COLO829 (cell line): ENCODE measurements around the gene DCTN3.
A peak's percentile ranks its signal among the peaks of the same experiment; 100 is the strongest.

Source experiments
- DNase-seq: peaks from one replicate; pipeline ENCODE4 v3.0.0; 2012; ENCODE audit warnings: low spot score

The DCTN3 gene

GRCh38 chr9:34620061-34620994 lies at the start of gene DCTN3:
Gene DCTN3 (minus strand): TSS chr9:34620495. CDS start chr9:34620464, 31 bp downstream.
- DNase-seq = peak; percentile 97

- DNase-seq = peak; percentile 99
These were observed 45.3 kb upstream of the DCTN3 start for GRCh38 chr9:34665381-34666250.

GRCh38 chr9:34665067-34665380 lies 44.7 kb upstream of the DCTN3 start:
- DNase-seq = no peak

GRCh38 chr9:34664281-34665066 lies 44.2 kb upstream of the DCTN3 start:
- DNase-seq = peak; percentile 89

- DNase-seq = no peak
These were observed 43.0 kb upstream of the DCTN3 start for GRCh38 chr9:34663303-34663605.

GRCh38 chr9:34662526-34663302 lies 42.4 kb upstream of the DCTN3 start, which contains the start of gene CCL27:
Gene CCL27 (minus strand): TSS chr9:34662657. CDS start chr9:34662633, 24 bp downstream.
- no peak for DNase-seq

GRCh38 chr9:34659592-34660253 lies 39.4 kb upstream of the DCTN3 start:
- no peak for DNase-seq

GRCh38 chr9:34658461-34658860 lies 38.2 kb upstream of the DCTN3 start:
- DNase-seq = no peak

- no peak for DNase-seq
These were observed 36.7 kb upstream of the DCTN3 start for GRCh38 chr9:34656992-34657391.

- no peak for DNase-seq
These were observed 35.1 kb upstream of the DCTN3 start for GRCh38 chr9:34655394-34655793.

GRCh38 chr9:34654323-34655051 lies 34.2 kb upstream of the DCTN3 start:
- DNase-seq = no peak

GRCh38 chr9:34653151-34654072 lies 33.1 kb upstream of the DCTN3 start:
- DNase-seq = no peak

- no peak for DNase-seq
These were observed 32.3 kb upstream of the DCTN3 start for GRCh38 chr9:34652602-34653000.

GRCh38 chr9:34651876-34652601 lies 31.7 kb upstream of the DCTN3 start, which contains the start of gene IL11RA:
Gene IL11RA (plus strand): TSS chr9:34652185. CDS start chr9:34655218, 3,033 bp downstream.
- peak; percentile 88 for DNase-seq

GRCh38 chr9:34651321-34651720 lies 31.0 kb upstream of the DCTN3 start:
- DNase-seq = no peak

GRCh38 chr9:34650816-34651215 lies 30.5 kb upstream of the DCTN3 start:
- DNase-seq = no peak

GRCh38 chr9:34648673-34649072 lies 28.4 kb upstream of the DCTN3 start:
- DNase-seq = no peak

GRCh38 chr9:34647651-34648050 lies 27.4 kb upstream of the DCTN3 start:
- no peak for DNase-seq
